ENCODE data around the gene IGF2BP1. TPM values are rescaled to one million over a fixed set of nuclear protein-coding genes. Genes with fewer than 3 reads are reported as not detected.

IGF2BP1 gene
- total RNA-seq, 1 experiment from 2014 or later = 0.02 TPM

GRCh38 chr17:48985436-48986245 lies 11.5 kb upstream of the IGF2BP1 start:
- Mint-ChIP-seq H3K36me3 (ENCODE audit: insufficient read depth, unreplicated experiment) (no peaks in the 10 kb centered on the region), H3K27me3 (ENCODE audit: insufficient read depth, unreplicated experiment) (peaks cover 30% of the 10 kb centered on the region), H3K27ac (ENCODE audit: low read depth, unreplicated experiment) (no peak overlapping the region), H3K4me1 (ENCODE audit: insufficient read depth, unreplicated experiment) (no peaks in the 10 kb centered on the region), H3K9me3 (ENCODE audit: unreplicated experiment) (no peaks in the 10 kb centered on the region), H3K4me3 (ENCODE audit: unreplicated experiment) (no peak overlapping the region)
- no peak for TF ChIP-seq CTCF (IDR thresholded peaks at IDR 0.05; ENCODE audit: unreplicated experiment)
- no TSS peak for BruUV-seq (replicated peaks)
- intact Hi-C loops (cut with micrococcal nuclease) = no loop called here
- no peak for DNase-seq (ENCODE audit: unreplicated experiment)
- ChIA-PET CTCF (no interaction called here), POLR2A (interaction anchor here (1.0 kb wide), 1 partner anchor 41 kb away, joined by 3 read pairs; the partner anchor contains the start of gene SNF8)

- intact Hi-C loops (cut with micrococcal nuclease) = no loop called here
- Mint-ChIP-seq H3K4me3 (ENCODE audit: unreplicated experiment) (no peak overlapping the region), H3K9me3 (ENCODE audit: unreplicated experiment) (no peaks in the 10 kb centered on the region), H3K4me1 (ENCODE audit: insufficient read depth, unreplicated experiment) (no peaks in the 10 kb centered on the region), H3K36me3 (ENCODE audit: insufficient read depth, unreplicated experiment) (no peaks in the 10 kb centered on the region), H3K27me3 (ENCODE audit: insufficient read depth, unreplicated experiment) (peaks cover 65% of the 10 kb centered on the region), H3K27ac (ENCODE audit: low read depth, unreplicated experiment) (no peak overlapping the region)
- no TSS peak for BruUV-seq (replicated peaks)
- POLR2A ChIA-PET = interaction anchor here (0.7 to 1.1 kb wide), 2 partner anchors 17 to 44 kb away, joined by 3 read pairs; partner anchors contain the start of gene SNF8
- TF ChIP-seq CTCF (IDR thresholded peaks at IDR 0.05; ENCODE audit: unreplicated experiment) = no peak
- CTCF ChIA-PET = interaction anchor here (0.6 kb wide), 1 partner anchor 295 kb away, joined by 3 read pairs; no protein-coding TSS in a partner anchor
- DNase-seq (ENCODE audit: unreplicated experiment) = no peak
Observed at GRCh38 chr17:48989100-48989499, 8.1 kb upstream of the IGF2BP1 start.

- BruUV-seq (replicated peaks) = no TSS peak
- ChIA-PET CTCF (no interaction called here), POLR2A (no interaction called here)
- Mint-ChIP-seq H3K27ac (ENCODE audit: low read depth, unreplicated experiment) (no peak overlapping the region), H3K4me3 (ENCODE audit: unreplicated experiment) (no peak overlapping the region), H3K27me3 (ENCODE audit: insufficient read depth, unreplicated experiment) (peaks cover 73% of the 10 kb centered on the region), H3K36me3 (ENCODE audit: insufficient read depth, unreplicated experiment) (no peaks in the 10 kb centered on the region), H3K4me1 (ENCODE audit: insufficient read depth, unreplicated experiment) (no peaks in the 10 kb centered on the region), H3K9me3 (ENCODE audit: unreplicated experiment) (no peaks in the 10 kb centered on the region)
- no peak for TF ChIP-seq CTCF (IDR thresholded peaks at IDR 0.05; ENCODE audit: unreplicated experiment)
- intact Hi-C loops (cut with micrococcal nuclease) = no loop called here
- no peak for DNase-seq (ENCODE audit: unreplicated experiment)
Observed at GRCh38 chr17:48990882-48991357, 6.3 kb upstream of the IGF2BP1 start.

- Mint-ChIP-seq H3K36me3 (ENCODE audit: insufficient read depth, unreplicated experiment) (no peaks in the 10 kb centered on the region), H3K4me3 (ENCODE audit: unreplicated experiment) (no peak overlapping the region), H3K4me1 (ENCODE audit: insufficient read depth, unreplicated experiment) (no peaks in the 10 kb centered on the region), H3K27ac (ENCODE audit: low read depth, unreplicated experiment) (no peak overlapping the region), H3K27me3 (ENCODE audit: insufficient read depth, unreplicated experiment) (peaks cover 83% of the 10 kb centered on the region), H3K9me3 (ENCODE audit: unreplicated experiment) (no peaks in the 10 kb centered on the region)
- no peak for TF ChIP-seq CTCF (IDR thresholded peaks at IDR 0.05; ENCODE audit: unreplicated experiment)
- DNase-seq (ENCODE audit: unreplicated experiment) = no peak
- intact Hi-C loops (cut with micrococcal nuclease) = no loop called here
- ChIA-PET CTCF (no interaction called here), POLR2A (interaction anchor here (1.1 kb wide), 1 partner anchor 40 kb away, joined by 3 read pairs; no protein-coding TSS in a partner anchor)
- no TSS peak for BruUV-seq (replicated peaks)
Observed at GRCh38 chr17:48992444-48992843, 4.7 kb upstream of the IGF2BP1 start.
